Measurements from ENCODE around the gene ING1. TPM values are rescaled to one million over a fixed set of nuclear protein-coding genes. Genes with fewer than 3 reads are reported as not detected.

ING1 gene
- total and polyA plus RNA-seq, 12 donors, result 4.1 to 15.6 (median 6.3) TPM

- TF ChIP-seq CTCF (IDR thresholded peaks at IDR 0.05), result no peak
- intact Hi-C loops (cut with DNase I), result loop anchor here in 1 of 10 donors (10.0 kb wide), 1 partner anchor 90 kb away; no protein-coding TSS in a partner anchor
- Histone ChIP-seq H3K4me3 (no peak overlapping the region), H3K9me3 (no peaks in the 10 kb centered on the region), H3K36me3 (peaks cover 0 to 98% (median 56%) of the 10 kb centered on the region in 9 donors), H3K27me3 (no peaks in the 10 kb centered on the region), H3K27ac (no peak overlapping the region), H3K4me1 (peaks cover 0 to 4% (median 0%) of the 10 kb centered on the region in 9 donors)
- ATAC-seq (no peak), DNase-seq (no peak)
- WGBS, 2 donors, result 94 to 96% methylated on average over 8 of the region's 8 CpGs
These were observed 29.0 kb upstream of the ING1 start for GRCh38 chr13:110684388-110685056.

- no peak overlapping the region for H3K27ac ChIP-seq
- H3K36me3 ChIP-seq, result peaks cover 0 to 97% (median 54%) of the 10 kb centered on the region in 9 donors
- intact Hi-C loops (cut with DNase I), result loop anchor here in 1 of 10 donors (10.0 kb wide), 1 partner anchor 91 kb away; no protein-coding TSS in a partner anchor
- H3K27me3 ChIP-seq, result no peaks in the 10 kb centered on the region
- ATAC-seq (no peak), DNase-seq (no peak)
- H3K4me1 ChIP-seq, result peaks cover 0 to 3% (median 0%) of the 10 kb centered on the region in 9 donors
- WGBS, 2 donors, result 90 to 94% methylated on average over 11 of the region's 11 CpGs
- no peak overlapping the region for H3K4me3 ChIP-seq
- TF ChIP-seq CTCF (IDR thresholded peaks at IDR 0.05), result no peak
- no peaks in the 10 kb centered on the region for H3K9me3 ChIP-seq
These were observed 28.0 kb upstream of the ING1 start for GRCh38 chr13:110685305-110686020.

GRCh38 chr13:110687736-110688135, 25.8 kb upstream of the ING1 start:
- H3K27me3 ChIP-seq, result no peaks in the 10 kb centered on the region
- no peaks in the 10 kb centered on the region for H3K9me3 ChIP-seq
- H3K4me3 ChIP-seq, result no peak overlapping the region
- TF ChIP-seq CTCF (IDR thresholded peaks at IDR 0.05), result no peak
- DNase-seq (no peak), ATAC-seq (no peak)
- intact Hi-C loops (cut with DNase I), result loop anchor here in 1 of 10 donors (10.0 kb wide), 1 partner anchor 93 kb away; no protein-coding TSS in a partner anchor
- 95 to 96% methylated on average over 16 of the region's 16 CpGs for WGBS, 2 donors
- no peaks in the 10 kb centered on the region for H3K4me1 ChIP-seq
- peaks cover 0 to 90% (median 38%) of the 10 kb centered on the region in 9 donors for H3K36me3 ChIP-seq
- no peak overlapping the region for H3K27ac ChIP-seq

GRCh38 chr13:110689041-110689440, 24.5 kb upstream of the ING1 start:
- intact Hi-C loops (cut with DNase I), result loop anchor here in 1 of 10 donors (10.0 kb wide), 1 partner anchor 94 kb away; no protein-coding TSS in a partner anchor
- Histone ChIP-seq H3K27me3 (no peaks in the 10 kb centered on the region), H3K4me1 (no peaks in the 10 kb centered on the region), H3K9me3 (no peaks in the 10 kb centered on the region), H3K4me3 (no peak overlapping the region), H3K36me3 (peaks cover 0 to 89% (median 34%) of the 10 kb centered on the region in 9 donors), H3K27ac (no peak overlapping the region)
- ATAC-seq (no peak), DNase-seq (no peak)
- 89 to 91% methylated on average over 9 of the region's 9 CpGs for WGBS, 2 donors
- TF ChIP-seq CTCF (IDR thresholded peaks at IDR 0.05), result no peak
